NCI-H146 (cell line): Measurements from ENCODE around the gene CSDE1.
A peak's percentile ranks its signal among the peaks of the same experiment; 100 is the strongest.
"Not testable (repeated sequence)": the region's sequence is repeated elsewhere in the genome, so short reads cannot be mapped to it uniquely, and the experiment has no call there.

Experiments
- DNase-seq: peaks from one replicate; lab custom pipeline; 2025; lab: John Stamatoyannopoulos, UW

CSDE1 gene

DNA sequence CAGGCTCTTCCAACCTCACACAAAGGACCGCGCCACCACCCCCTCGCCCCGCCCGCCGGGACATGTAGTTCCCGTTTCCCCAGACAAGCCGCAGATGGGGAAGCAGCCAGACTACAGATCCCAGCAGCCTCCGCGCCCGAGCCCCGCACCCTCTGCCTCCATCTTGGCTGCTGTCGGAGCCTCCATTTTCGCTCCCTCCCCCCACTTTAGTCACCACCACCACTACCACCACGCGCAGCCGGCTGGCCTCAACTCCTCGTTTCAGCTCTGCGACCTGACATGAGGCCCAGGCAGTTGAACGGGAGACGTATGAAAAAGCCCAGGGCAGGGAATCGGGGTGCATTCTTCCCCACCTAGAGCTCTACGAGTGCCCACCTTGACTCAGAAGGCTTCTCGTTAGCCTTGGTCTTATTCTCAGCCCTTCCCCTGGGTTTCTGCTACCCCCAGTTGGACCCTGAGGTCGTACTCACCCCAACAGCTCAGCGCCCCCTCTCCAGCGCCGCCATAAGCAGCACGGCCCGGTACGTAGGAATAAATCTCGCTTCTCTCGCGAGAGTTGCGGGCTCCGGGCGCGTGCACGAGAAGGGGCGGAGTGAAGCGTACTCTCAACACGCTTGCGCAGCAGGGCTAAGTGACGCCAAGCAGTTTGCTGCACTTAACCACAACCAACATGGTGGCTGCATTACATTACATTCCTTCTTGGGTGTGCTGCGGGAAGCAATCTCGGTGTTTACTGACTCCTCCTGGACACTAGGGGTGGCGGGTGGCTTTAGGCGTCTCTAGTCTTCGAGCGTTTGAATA is at the start of gene CSDE1:
Gene CSDE1 (minus strand): TSS at position 530 of the 801 bp plus-strand sequence. CDS start 18,094 bp downstream, outside the sequence.
- peak; percentile 99 for DNase-seq

DNA sequence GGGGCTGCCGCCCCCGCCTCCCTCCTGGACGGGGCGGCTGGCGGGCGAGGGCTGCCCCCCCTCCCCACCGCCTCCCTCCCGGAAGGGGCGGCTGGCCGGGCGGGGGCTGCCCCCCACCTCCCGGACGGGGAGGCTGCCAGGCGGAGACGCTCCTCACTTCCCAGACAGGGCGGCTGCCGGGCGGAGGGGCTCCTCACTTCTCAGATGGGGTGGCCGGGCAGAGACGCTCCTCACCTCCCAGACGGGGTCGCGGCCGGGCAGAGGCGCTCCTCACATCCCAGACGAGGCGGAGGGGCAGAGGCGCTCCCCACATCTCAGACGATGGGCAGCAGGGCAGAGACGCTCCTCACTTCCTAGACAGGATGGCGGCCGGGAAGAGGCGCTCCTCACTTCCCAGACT is 46.7 kb upstream of the CSDE1 start:
- DNase-seq = not testable (repeated sequence)

DNA sequence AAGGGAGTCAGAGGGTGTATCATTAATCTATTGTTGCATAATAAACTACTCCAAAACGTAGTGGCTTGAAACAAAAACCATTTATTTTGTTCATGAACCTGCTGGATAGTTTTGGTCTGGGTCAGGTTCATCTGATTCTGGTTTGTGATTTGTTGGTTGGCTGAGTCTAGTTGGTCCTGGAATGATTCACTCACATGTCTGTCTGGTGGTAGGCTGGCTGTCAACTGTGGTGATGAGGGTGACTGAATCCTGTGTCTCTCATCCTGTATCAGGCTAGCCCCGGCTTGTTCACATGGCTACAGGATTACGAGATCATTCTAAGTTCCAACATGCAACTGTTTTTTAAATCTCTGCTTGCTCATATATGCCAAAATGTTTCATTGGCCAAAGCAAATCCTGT is 45.2 kb upstream of the CSDE1 start:
- no peak for DNase-seq

DNA sequence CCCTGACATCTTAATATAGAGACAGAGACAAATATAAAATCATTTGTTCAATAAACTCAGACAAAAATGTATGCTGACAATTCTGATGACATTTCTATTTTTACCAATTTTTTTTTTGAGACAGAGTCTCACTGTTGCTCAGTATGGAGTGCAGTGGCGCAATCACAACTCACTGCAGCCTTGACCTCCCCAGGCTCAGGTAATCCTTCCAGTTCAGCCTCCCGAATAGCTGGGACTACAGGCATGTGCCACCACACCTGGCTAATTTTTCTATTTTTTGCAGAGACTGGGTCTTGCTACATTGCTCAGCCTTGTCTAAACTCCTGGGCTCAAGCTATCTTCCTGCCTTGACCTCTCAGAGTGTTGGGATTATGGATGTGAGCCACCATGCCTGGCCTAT is 36.3 kb upstream of the CSDE1 start:
- no peak for DNase-seq

DNA sequence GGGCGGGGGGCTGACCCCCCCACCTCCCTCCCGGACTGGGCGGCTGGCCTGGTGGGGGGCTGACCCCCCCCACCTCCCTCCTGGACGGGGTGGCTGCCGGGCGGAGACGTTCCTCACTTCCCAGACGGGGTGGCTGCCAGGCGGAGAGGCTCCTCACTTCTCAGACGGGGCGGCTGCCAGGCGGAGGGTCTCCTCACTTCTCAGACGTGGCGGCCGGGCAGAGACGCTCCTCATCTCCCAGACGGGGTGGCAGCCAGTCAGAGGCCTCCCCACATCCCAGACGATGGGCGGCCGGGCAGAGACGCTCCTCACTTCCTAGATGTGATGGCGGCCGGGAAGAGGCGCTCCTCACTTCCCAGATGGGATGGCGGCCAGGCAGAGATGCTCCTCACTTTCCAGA is 32.8 kb upstream of the CSDE1 start:
- DNase-seq = not testable (repeated sequence)

DNA sequence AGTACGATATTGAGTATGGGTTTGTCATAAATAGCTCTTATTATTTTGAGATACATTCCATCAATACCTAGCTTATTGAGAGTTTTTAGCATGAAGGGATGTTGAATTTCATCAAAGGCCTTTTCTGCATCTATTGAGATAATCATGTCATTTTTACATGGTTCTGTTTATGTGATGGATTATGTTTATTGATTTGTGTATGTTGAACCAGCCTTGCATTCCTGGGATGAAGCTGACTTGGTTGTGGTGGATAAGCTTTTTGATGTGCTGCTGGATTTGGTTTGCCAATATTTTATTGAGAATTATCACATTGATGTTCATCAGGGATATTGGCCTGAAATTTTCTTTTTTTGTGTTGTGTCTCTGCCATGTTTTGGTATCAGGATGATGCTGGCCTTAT is 28.7 kb upstream of the CSDE1 start:
- not testable (repeated sequence) for DNase-seq

DNA sequence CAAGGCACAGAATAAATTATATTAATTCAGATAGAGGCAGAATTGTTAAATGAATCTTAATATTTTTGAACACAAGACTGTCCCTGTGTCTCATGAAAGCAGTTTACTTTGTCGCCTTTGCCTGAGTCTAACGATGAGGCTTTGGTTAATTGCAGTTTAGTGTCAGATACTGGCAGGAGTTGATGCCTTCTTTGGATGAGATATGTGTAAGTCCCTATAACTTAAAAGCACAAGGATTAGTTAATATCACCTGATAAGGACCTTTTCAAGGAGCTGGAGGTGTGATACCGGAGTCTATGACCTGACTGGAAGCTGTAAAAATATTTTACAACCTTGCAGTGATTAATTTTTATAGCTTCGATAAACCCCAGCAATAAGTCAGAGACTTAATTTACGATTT is 24.7 kb upstream of the CSDE1 start:
- no peak for DNase-seq

DNA sequence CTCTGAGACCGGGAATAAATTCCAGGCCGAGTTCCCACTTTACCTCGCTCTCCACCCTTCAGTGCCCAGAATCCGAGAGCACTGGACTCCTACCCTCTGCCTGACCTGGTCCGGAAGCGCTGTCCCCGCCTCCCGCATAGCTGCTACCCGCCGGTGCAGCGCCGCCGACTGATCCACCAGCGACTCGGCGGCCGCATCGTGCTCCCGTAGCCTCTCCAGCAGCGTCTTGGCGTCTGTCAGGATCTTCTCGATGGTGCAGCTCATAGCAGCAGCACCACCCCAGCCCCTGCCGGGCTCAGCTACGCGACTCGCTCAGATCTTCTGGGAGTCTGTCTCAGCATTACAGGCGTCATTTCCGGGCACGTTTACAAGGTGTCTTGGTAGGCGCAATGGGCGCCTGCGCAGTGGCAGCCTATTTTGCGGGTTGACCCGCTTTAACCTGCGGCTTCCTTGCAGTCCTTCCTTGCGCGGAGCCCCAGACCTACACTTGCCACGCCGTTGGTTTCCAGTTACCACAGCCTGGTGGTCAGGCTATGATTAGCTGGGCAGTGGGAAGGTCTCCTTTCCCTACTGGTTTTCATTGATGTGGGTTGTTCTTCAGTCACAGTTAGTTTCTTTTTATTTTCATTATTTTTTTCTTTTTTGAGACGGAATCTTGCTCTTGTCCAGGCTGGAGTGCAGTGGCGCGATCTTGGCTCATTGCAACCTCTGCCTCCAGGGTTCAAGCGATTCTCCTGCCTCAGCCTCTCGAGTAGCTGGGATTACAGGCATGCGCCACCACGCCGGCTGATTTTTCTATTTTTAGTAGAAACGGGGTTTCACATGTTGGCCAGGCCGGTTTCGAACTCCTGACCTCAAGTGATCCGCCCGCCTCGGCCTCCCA is 22.8 kb upstream of the CSDE1 start, which contains the start of gene SIKE1:
Gene SIKE1 (minus strand): TSS at position 342 of the 883 bp plus-strand sequence. CDS start 78 bp downstream, at position 264.
- DNase-seq = peak; percentile 96

DNA sequence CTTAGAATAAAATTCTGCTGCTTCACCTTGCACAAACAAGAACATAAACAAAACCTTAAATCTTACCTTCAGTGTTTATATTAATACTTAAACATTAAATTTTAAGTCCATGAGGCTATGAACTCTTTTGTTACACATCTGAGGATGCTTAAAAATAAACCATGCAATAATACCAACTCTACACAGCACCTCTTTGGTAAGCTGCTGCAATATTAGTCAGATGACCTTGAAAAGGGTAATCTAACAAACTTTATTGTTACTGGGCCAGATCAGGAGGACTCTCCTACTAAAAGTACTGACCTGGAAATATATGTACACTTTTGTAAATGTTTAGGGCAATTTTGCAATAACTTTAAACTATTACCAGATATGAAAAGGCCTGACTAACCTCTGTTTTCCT is 21.9 kb upstream of the CSDE1 start:
- no peak for DNase-seq

DNA sequence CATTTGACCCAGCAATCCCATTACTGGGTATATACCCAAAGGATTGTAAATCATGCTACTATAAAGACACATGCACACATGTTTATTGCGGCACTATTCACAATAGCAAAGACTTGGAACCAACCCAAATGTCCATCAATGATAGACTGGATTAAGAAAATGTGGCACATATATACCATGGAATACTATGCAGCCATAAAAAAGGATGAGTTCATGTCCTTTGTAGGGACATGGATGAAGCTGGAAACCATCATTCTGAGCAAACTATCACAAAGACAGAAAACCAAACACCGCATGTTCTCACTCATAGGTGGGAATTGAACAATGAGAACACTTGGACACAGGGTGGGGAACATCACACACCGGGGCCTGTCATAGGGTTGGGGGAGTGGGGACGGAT is 18.9 kb upstream of the CSDE1 start:
- DNase-seq = not testable (repeated sequence)

DNA sequence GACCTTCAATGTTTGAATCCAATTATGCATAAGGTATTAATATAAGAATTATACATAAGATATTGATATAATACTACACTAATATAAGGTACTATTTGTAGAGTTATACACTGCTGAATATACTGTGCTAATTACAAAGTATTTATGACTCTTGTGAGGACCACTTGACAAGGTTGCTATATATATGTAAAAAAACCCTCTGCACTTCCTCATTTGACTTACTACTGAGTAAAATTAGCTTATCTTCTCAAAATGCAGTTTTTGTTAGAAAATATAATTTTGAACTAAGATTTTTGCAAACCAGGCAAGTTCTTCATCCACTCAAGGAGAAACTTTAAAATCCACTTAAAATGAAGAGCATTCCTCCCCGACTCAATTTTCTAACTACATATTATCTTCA is 14.2 kb upstream of the CSDE1 start:
- no peak for DNase-seq

DNA sequence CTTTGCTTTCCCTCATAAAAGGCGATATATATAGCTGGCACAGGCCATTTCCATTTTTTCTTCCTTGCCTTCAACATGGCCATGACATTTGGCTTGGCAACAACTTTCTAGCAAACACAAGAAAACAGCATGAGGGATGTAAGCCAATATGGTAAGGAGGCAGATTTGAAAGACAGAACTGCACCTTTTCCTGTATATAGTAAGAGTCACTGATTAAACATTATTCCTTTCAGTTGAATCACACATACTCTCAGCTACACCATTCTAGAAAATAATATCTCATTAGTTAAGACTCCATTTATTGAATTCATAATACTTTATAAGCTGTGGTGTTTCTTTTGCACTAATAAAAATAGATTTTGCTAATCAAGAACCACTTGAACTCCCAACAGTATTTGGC is 13.2 kb upstream of the CSDE1 start:
- no peak for DNase-seq

DNA sequence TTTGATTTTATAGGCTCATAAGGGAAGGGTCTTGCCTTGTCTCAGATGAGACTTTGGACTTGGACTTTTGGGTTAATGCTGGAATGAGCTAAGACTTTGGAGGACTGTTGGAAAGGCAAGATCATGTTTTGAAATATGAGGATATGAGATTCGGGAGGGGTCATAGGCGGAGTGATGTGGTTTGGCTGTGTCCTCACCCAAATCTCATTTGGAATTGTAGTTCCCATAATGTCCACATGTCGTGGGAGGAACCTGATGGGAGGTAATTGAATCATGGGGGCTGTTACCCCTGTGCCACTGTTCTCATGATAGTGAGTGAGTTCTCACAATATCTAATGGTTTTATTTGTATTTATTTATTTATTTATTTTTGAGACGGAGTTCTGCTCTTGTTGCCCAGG is 6.9 kb upstream of the CSDE1 start:
- DNase-seq = no peak

DNA sequence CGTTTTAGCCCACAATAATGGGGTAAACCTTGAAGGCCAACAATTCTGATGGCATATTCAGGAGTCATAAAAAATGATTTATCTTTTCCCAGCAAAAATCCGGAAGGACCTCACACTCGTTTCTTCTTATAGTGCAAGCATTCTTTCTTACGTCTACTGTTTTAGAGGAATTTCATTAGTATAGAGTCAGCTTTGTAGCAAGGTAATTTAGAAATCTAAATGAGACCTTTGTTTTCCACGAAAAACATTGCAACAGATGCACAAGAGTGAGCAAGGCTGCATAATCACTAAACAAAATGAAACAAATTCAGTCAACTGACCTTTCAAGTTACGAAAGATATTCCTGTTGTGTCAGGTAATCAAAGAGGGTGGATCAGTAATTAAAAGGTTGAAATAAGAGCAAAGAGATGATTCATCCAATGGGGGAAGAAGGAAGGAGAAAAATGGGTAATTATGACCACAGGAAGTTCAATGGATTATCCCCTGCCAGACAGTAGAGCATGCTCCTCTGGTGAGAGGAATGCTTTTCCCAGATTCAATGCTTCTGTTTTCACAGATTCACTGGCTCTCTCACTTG is 560 bp upstream of the CSDE1 start:
- peak; percentile 51 for DNase-seq

DNA sequence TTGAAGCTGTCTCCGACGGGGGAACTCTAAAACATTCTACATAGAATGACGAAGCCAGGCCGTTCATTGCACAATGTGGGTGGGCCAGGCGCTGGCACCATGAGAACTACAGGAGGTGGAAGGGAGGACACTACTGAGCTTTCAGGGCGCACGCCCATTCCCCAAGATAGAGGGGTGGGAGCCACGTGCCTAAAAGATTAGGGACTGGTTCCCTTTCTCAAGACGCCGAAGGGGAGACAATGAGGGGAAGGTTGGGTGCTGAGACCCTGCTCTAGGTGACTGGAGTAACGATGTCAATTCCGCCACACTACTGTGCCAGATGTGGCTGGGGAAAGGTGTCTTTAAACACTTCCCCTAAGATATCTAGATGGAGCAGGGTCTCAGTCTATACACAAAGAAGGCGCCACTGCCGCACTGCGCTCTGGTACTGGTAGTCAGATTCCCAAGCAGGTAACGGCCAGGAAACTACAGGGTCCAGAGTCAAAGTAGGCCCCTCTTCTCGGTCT is 782 bp downstream of the CSDE1 start:
- no peak for DNase-seq

DNA sequence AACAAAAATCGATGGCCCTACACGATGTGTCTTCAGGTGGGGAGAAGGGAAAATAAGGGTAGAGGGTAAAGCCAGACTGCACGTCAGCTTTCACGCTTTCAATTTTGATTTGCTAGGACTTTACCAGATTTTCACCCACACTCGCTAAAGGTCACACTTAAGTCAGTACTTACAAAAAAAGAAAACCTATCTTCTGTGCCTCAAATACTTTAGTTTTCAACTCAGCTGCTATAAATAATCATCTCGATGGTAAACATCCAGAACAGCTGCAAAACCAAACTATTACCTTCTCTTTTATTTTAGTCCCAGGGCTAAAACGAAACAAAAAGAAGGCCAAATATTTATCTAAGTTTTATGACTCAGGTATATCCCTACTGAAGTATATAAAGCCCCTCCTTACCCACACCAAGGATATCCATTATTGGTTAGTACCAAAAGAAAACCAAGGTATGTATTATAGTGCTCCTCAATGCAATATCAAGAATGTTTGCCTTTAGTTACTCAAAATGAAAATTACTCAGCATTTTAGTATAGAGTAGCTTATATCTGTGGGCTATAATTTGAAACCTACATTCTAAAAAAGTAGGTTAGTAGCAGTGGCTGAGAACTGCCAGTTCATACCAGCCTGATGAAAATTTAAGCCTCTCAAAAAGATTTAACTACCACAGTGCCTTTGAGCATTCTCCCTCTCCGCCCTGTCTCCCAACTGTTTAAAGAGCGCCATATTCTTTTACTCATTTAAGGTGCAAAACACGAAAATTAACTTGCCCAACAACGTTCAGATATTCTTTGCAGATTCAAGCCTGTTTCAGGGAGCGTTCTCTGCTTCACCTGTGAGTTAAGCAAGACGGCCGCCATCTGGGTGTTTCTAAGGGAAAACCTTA is 1.5 kb downstream of the CSDE1 start:
- no peak for DNase-seq

DNA sequence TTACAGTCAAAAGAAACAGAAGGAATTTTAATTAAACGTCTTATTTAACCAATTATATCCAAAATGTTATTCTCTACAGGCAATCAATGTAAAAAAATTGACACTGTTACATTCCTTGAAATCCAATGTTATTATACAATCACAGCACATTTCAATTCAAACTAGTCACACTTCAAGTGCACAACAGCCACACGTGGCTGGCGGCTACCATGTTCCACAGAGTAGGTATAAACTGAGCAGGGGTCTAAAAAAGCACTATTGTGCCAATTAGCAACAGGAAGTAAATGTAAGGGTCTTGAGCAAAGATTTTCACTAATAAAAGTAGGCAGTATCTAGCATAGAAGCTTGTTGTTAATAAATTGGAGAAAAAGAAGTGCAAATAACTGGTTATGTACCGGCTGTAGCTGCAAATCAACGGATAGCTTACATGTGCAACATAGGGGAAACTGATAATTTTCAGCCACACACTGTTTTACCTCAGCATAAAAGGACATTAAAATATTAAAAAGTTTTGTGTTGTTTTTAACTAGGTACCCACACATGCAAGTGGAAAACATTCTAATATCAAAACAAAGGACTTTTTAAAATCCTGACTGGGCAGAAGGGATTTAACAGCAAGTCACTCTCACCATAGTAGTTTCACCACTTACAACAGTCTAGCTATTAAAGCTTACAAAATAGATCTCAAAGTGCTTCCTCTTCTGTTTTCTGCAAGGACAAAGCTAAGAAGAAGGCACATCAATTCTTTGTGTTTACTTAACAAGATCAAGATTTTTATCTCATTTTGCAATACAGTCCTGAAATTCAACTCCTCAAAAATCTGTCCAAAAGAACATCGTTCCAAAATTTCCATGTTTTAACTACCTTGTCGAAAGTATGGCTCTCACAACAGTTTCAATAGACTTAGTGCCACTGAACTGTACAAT is 2.5 kb downstream of the CSDE1 start:
- DNase-seq = no peak

DNA sequence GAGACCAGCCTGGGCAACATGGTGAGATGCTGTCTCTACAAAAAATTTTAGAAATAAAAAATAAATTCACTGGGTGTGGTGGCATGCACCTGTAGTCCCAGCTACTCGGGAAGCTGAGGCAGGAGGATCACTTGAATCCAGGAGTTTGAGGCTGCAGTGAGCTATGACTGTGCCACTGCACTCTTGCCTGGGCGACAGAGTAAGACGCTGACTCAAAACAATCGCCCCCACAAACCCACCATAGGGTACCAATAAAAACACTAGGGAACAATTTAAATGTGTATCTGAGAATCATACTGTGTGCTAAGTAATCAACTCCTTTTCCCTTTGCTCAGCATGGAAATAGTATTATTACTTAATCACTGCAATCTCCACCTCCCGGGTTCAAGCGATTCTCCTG is 4.1 kb downstream of the CSDE1 start:
- DNase-seq = not testable (repeated sequence)

DNA sequence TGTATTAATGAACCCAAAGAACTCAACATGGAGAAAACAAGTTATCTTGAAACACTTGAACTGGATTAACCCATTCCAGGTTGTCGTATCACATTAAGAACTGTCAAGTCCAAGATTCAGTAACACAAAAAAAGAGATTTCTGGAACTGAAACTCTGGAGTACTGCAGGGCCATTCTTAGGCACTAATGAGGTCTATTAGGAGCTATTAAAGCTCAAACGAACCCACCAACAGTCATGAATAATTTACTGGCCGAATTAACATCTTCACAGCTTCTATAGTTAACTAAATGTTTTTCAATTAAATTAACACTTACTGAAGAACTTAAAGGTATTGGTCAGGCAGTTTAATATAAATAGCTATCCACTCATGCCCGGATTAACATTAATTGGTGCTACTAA is 4.6 kb downstream of the CSDE1 start:
- DNase-seq = no peak

DNA sequence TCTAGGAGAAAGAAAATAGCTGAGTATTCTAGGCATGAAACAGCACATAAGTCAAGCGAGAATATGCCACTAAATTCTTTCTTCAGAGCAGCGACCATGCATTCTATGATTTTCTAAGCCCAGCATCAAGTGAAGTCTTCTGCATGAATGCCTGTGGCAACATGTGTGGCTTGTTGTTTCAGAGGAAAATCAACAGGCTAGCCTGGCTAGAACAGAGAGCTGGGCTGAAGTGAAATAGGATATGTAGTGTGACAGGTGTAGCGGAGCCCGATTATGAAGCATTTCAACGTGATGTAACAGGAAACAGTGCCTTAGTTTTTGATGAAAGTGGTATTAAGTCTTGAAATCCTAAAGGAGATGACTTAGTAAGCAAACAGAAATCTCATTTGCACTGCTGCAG is 7.0 kb downstream of the CSDE1 start:
- DNase-seq = peak; percentile 7
